Measurements from ENCODE around the gene IDE. TPM values are rescaled to one million over a fixed set of nuclear protein-coding genes. Genes with fewer than 3 reads are reported as not detected.

The IDE gene
- total and polyA plus RNA-seq, 2 donors (not counting 3 experiments of a cell fraction or from before 2014, with no cell fraction given), result 10.7 to 52.6 TPM

- no peak overlapping the region for H3K27ac ChIP-seq (ENCODE audit: insufficient read depth, low read depth, low read length)
- H3K36me3 ChIP-seq (ENCODE audit: control insufficient read depth in 2 of 2, extremely low read depth in 1 of 2, insufficient read depth in 2 of 2, low read length in 2 of 2), result peaks cover 7 to 12% of the 10 kb centered on the region in 2 experiments
- no peak overlapping the region for H3K9ac ChIP-seq (replicated peaks; ENCODE audit: extremely low read depth, insufficient read depth, low read length)
- H3K79me2 ChIP-seq (ENCODE audit: control insufficient read depth, insufficient read depth, low read length), result no peaks in the 10 kb centered on the region
- intact Hi-C loops (cut with micrococcal nuclease), result no loop called here
- H3K9me1 ChIP-seq (replicated peaks; ENCODE audit: control insufficient read depth, extremely low read depth, insufficient read depth, low read length), result no peaks in the 10 kb centered on the region
- no peak for DNase-seq (ENCODE audit: low read depth, low spot score)
- TF ChIP-seq JUN (IDR thresholded peaks at IDR 0.05; ENCODE audit: borderline replicate concordance, insufficient read depth, insufficient read length, low read depth), result no peak
- no peak for TF ChIP-seq FOS (IDR thresholded peaks at IDR 0.05; ENCODE audit: borderline replicate concordance, insufficient read depth, low read length)
- TF ChIP-seq MYC (IDR thresholded peaks at IDR 0.05; ENCODE audit: low read depth, low read length), result no peak
- no peak for TF ChIP-seq MAX (IDR thresholded peaks at IDR 0.05; ENCODE audit: insufficient read depth, insufficient read length)
- no peak for TF ChIP-seq GATA2 (IDR thresholded peaks at IDR 0.05; ENCODE audit: insufficient read depth, insufficient read length, low read depth, low read length)
- no peak for TF ChIP-seq POLR2A (IDR thresholded peaks at IDR 0.05; ENCODE audit: low read depth, low read length)
- TF ChIP-seq EZH2 (IDR thresholded peaks at IDR 0.05; ENCODE audit: borderline replicate concordance, low read depth, low read length, severe bottlenecking), result no peak
- TF ChIP-seq CTCF (IDR thresholded peaks at IDR 0.05; ENCODE audit: extremely low read depth in 1 of 2, insufficient read depth in 1 of 2, low read depth in 1 of 2, low read length in 2 of 2), result no peak
- TF ChIP-seq POLR2AphosphoS5 (IDR thresholded peaks at IDR 0.05; ENCODE audit: insufficient read depth, low read depth, low read length), result no peak
- H4K20me1 ChIP-seq (replicated peaks; ENCODE audit: control insufficient read depth, extremely low read depth, insufficient read depth, low read length), result no peaks in the 10 kb centered on the region
- no peak overlapping the region for H3K4me3 ChIP-seq (replicated peaks in 1 of 3; ENCODE audit: insufficient read depth in 1 of 3, low read depth in 1 of 3, low read length in 3 of 3)
- no peaks in the 10 kb centered on the region for H3K4me1 ChIP-seq (ENCODE audit: control insufficient read depth, extremely low read depth, insufficient read depth, low read length)
- no peak overlapping the region for H2AFZ ChIP-seq (ENCODE audit: low read depth, low read length)
- no peaks in the 10 kb centered on the region for H3K27me3 ChIP-seq (ENCODE audit: control insufficient read depth in 2 of 2, insufficient read depth in 2 of 2, low read length in 2 of 2)
- POLR2A ChIA-PET, result no interaction called here
- no peaks in the 10 kb centered on the region for H3K9me3 ChIP-seq (replicated peaks; ENCODE audit: control insufficient read depth, insufficient read depth, low read length)
- CTCF ChIA-PET, result interaction anchor here (0.6 to 6.4 kb wide), 2 partner anchors 13 to 14 kb away, joined by 3 to 49 read pairs; no protein-coding TSS in a partner anchor
- no TSS peak for BruUV-seq (replicated peaks)
- dilution Hi-C loops (cut with MboI; ENCODE audit: extremely low pct_ligation_motif_present, low sequenced_read_pairs), result no loop called here
- no peak overlapping the region for H3K4me2 ChIP-seq (ENCODE audit: insufficient read depth, low read length)
- no peak for FAIRE-seq
Observed at GRCh38 chr10:92530891-92531535, 42.9 kb downstream of the IDE start.
